GM19023 (cell line): ENCODE measurements around the gene CRB2.
"Not testable (repeated sequence)": the region's sequence is repeated elsewhere in the genome, so short reads cannot be mapped to it uniquely, and the experiment has no call there.

ENCODE experiments used
- ATAC-seq: cut with Tn5 transposase; IDR thresholded peaks from one replicate; pipeline ENCODE4 v1.9.1; 2021; ENCODE audit warnings: mild to moderate bottlenecking, moderate library complexity; ENCODE audit not compliant: unreplicated experiment

Gene CRB2

DNA sequence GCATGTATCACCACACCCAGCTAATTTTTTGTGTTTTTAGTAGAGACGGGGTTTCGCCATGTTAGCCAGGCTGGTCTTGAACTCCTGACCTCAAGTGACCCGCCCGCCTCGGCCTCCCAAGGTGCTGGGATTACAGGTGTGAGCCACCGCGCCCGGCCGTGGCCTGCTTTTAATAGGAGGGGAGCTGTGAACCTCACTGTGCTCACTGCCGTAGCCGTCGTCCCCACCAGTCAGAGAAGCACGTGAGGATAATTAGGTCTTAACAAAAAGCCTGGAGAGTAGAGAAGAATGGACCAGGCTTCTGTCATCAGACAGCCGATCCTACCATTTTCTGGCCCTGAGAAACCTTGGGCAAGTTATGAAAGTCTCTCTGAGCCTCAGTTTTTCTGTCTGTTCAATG is 42.9 kb downstream of the CRB2 start:
- ATAC-seq: not testable (repeated sequence)

GRCh38 chr9:123399803-123400378 is 43.9 kb downstream of the CRB2 start:
- ATAC-seq: no peak

GRCh38 chr9:123400926-123401503 is 45.0 kb downstream of the CRB2 start:
- no peak for ATAC-seq

- ATAC-seq: no peak
Measured at GRCh38 chr9:123401879-123402513, 46.0 kb downstream of the CRB2 start.

- ATAC-seq: no peak
Measured at GRCh38 chr9:123402981-123403509, 47.0 kb downstream of the CRB2 start.

DNA sequence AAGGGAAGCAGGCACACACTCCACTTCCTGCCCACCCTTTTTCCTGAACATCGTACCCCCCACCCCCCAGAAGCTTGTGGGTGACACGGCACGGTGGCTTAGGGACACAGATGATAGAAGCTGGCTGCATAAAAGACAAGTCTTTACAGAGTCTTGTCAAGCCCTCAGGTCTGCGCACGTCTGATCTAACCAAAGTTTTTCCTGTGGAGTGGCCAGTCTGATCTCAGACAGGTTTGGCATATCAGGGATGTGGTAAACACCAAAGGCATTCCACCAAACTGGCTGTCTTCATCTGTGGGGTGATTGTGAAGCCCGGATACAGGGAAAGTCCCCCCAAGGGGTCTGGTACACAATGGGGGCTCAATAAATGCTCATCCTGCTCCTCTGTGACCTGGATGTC is 50.0 kb downstream of the CRB2 start:
- no peak for ATAC-seq

GRCh38 chr9:123406691-123407216 is 50.8 kb downstream of the CRB2 start:
- no peak for ATAC-seq

- no peak for ATAC-seq
Measured at GRCh38 chr9:123407217-123407851, 51.3 kb downstream of the CRB2 start.

DNA sequence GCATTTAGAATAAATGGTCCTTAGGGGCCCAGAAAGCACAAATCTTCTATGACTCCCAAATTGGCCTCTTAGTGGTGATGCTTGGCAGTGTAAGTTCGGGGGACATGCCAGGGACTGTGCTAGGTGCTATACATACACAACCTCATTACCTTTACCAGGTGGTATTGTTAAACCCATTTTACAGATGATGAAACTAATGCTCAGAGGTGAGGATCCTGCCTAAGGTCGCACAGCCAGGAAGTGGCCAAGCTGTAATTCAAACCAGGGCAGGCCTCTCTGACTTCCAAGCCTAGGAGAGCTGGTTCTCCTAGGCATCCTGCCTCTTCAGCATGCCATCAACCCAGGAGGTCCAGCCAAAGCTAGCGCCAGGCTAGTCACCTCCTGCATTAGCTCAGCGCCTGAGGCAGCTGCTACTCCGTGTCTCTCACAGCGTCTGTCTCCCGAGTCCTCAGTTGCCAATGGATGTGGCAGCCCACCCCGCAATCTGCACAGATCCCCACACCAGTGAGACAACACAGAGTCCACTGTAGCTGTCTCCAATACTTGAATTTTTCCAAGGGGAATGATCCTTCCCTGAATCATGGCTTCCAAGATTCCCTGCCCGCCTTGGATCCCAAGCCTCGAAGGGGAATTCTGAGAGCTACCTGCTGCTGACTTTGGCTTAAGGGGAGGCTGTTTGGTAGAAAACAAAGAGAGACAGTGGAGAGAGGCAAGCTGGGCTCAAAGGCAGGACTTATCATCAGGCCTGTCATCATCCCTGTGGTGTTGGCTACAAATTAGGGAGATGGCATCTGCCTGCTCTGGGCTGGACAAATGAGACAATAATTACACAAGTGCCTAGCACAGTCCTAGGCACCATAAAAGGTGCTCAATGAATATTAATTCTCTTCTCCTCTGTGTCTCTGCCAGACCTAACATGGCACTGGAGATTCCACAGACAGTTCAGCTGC is 52.6 kb downstream of the CRB2 start:
- ATAC-seq: no peak

- ATAC-seq: no peak
Measured at GRCh38 chr9:123410281-123410910, 54.4 kb downstream of the CRB2 start.

GRCh38 chr9:123411191-123411590 is 55.2 kb downstream of the CRB2 start:
- ATAC-seq: no peak

DNA sequence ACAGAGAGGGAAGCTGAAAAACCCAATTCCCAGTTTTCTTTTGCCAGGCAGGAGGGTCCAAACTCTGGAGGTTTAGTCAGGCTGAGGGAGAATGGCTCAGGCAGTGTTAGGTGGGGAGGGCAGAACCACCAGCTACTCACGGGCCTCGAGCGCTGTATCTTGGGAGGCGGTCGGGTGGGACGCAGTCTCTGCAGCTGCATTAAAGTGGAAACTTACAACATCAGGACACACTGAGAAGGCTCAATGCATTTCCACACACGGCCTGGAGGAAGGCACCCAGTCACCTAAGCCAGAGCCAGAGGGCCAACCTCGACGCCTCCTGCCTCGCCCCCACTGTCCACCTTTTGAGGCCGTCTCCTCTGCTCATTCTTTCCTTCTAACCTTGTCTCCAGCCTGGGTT is 55.6 kb downstream of the CRB2 start:
- ATAC-seq: no peak

- ATAC-seq: no peak
Measured at GRCh38 chr9:123412171-123412820, 56.3 kb downstream of the CRB2 start.

DNA sequence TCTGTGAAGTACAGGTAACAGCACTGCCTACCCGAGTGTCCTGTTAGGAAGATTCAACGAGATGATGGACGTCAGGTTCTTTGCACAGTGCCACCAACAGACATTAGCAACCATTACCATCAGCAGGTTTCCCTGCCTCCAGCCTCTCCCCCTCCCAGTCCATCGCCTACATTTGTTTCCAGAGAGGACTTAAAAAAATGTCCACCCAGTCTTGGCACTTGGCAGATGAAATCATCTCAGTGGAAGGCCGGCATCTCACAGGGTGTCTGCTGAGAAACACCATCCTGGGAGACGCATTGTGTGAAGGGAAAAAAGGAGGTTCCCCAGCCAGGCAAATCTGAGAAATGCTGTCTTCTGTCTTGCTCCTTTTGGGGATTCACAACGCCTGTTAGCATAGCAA is 58.2 kb downstream of the CRB2 start:
- no peak for ATAC-seq

- ATAC-seq: no peak
Measured at GRCh38 chr9:123414936-123415930, 59.2 kb downstream of the CRB2 start.

GRCh38 chr9:123416176-123416575 is 60.2 kb downstream of the CRB2 start:
- ATAC-seq: no peak

- no peak for ATAC-seq
Measured at GRCh38 chr9:123417289-123418051, 61.5 kb downstream of the CRB2 start.

GRCh38 chr9:123418052-123418430 is 62.0 kb downstream of the CRB2 start:
- no peak for ATAC-seq
